HG03060 (cell line): ENCODE data around the gene SGSH.
"Not testable (repeated sequence)": the region's sequence is repeated elsewhere in the genome, so short reads cannot be mapped to it uniquely, and the experiment has no call there.

Experiments
- ATAC-seq: cut with Tn5 transposase; IDR thresholded peaks from one replicate; pipeline ENCODE4 v1.9.1; 2021; ENCODE audit warnings: low read depth, moderate number of reproducible peaks; ENCODE audit not compliant: unreplicated experiment

The SGSH gene

DNA sequence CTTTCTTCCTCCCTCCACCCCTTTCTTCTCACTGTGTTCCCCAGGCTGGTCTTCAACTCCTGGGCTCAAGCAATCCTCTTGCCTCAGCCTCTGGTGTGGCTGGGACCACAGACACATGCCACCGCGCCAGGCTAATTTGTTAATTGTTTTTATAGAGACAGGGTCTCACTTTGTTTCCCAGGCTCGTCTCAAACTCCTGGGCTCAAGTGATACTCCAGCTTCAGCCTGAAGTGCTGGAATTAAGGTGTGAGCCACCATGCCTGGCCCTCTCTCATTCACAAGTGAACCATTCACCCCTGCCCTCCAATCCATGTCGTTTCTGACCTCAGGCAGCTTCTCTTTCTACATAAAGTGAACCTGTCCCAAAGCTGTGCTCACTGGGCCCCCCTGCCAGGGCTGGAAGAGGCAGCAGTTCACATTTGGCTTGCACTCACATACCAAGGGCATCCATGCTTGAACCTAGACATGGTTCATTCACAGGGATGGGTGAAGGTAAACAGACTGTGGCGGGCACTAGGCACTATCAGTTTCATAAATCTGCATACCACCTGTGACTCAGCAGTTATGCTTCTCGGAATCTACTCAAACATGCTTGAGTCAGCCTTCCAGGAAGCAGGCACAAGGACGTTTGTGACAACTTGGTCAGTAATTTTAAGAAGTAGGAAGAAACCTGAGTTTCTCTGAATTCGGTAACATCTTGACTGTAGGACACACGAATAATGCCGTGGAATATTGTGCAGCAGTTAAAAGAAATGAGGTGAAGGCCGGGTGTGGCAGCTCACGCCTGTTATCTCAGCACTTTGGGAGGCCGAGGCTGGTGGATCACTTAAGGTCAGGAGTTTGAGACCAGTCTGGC lies 34.5 kb upstream of the SGSH start:
- peak; percentile 51 for ATAC-seq

- no peak for ATAC-seq
Measured at GRCh38 chr17:80253631-80254395, 33.7 kb upstream of the SGSH start.

DNA sequence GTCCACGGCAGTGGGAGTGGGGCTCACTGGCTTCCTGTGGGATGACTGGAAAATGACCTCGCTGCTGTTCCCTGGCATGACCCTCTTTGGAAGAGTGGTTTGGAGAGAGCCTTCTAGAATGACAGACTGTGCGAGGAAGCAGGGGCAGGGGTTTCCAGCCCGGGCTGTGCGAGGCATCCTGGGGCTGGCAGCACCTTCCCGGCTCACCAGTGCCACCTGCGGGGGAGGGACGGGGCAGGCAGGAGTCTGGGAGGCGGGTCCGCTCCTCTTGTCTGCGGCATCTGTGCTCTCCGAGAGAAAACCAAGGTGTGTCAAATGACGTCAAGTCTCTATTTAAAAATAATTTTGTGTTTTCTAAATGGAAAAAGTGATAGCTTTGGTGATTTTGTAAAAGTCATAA lies 32.7 kb upstream of the SGSH start:
- ATAC-seq = no peak

GRCh38 chr17:80251966-80252365 lies 31.8 kb upstream of the SGSH start:
- ATAC-seq = no peak

- no peak for ATAC-seq
Measured at GRCh38 chr17:80248894-80249710, 29.0 kb upstream of the SGSH start.

- ATAC-seq = no peak
Measured at GRCh38 chr17:80248001-80248893, 28.1 kb upstream of the SGSH start.

GRCh38 chr17:80247561-80247960 lies 27.4 kb upstream of the SGSH start:
- ATAC-seq = no peak

DNA sequence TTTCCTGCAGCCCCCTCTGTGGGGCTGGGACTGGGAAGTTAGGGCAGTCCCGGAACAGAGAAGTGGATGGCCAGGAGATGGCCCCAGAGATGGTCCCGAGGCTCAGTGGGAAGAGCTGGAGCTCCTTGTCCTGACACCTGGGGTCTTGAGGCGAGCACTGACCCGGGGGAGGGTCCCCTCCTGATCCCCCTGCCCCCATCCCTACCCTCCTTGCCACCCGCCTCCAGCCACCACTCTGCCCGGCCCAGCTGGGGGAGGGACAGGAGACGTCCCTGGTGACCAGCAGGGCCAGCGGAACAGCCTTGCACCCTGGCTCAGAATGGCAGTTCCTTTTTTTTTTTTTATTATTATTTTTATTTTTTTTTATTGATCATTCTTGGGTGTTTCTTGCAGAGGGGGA lies 26.6 kb upstream of the SGSH start:
- ATAC-seq = no peak

DNA sequence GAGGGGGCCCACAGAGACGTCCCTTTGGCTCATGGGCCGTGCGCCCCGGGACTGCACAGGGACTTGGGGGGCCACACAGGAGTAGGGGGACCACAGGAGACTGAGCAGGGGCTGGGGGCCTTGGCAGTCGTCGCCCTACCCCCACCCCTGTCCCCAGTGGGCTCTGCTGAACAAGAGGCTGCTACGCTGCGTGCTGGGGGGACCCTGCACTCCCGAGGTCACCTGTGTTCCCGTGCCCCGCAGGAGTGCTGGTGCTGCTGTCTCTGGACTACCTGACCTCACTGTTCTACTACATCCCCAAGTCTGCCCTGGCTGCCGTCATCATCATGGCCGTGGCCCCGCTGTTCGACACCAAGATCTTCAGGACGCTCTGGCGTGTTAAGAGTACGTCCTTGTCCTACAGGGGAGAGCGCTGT lies 26.1 kb upstream of the SGSH start:
- ATAC-seq = no peak

DNA sequence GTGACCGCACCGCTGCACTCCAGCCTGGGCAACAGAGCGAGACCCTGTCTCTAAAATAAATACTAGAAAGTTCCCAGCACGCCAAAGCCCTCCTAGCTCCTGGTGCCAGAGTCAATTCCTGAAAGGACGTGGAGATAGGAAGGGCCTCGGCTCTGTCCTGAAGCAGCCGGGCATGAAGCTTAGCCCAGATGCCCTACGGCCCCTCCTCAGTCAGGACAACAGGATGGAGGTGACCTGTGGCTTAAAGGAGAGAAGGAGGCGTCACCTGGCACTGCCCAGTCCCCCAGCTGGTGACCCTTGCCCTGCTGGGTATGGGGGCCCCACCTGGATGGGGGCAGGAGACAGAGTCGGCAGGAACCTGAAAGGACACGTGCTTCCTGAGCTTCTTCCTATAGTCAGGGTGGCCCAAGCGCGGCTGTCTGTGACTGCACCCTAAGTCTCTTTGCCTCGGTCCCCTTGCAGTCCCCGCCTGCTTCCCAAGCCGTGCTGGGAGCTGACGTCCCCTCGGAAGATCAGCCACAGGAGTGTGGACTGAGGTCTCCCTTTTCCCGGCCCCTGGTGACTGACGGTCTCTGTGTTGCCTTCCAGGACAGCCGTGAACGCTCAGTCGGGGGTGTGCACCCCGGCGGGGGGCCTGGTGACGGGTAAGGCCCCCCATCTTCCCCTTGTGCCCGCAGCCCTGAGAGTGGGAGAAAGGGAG lies 25.6 kb upstream of the SGSH start:
- no peak for ATAC-seq

DNA sequence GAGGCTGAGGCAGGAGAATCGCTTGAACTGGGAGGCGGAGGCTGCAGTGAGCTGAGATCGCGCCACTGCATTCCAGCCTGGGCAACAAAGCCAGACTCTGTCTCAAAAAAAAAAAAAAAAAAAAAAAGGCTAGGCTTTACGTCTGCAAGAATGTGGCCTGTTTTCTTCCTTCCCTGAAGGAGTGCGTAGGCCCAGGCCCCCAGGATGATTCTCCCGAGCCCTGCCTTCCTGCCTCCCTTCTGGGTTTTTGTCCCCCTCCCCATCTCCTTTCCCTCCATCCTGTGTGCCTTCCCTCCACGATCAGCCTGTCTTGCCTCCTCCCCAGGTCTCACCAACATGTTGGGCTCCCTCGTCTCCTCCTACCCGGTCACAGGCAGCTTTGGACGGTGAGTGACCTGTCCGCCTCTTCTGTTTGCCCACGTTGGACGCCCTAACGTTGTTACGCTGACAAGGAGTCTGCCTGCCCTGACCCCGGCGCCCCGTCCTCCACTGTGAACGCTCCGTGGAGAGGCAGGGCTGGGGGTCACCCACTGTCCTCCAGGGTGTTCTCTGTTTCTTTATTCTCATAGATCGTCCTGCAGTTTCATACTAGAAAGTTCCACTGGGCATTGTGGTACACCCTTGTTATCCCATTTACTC lies 24.9 kb upstream of the SGSH start:
- no peak for ATAC-seq

DNA sequence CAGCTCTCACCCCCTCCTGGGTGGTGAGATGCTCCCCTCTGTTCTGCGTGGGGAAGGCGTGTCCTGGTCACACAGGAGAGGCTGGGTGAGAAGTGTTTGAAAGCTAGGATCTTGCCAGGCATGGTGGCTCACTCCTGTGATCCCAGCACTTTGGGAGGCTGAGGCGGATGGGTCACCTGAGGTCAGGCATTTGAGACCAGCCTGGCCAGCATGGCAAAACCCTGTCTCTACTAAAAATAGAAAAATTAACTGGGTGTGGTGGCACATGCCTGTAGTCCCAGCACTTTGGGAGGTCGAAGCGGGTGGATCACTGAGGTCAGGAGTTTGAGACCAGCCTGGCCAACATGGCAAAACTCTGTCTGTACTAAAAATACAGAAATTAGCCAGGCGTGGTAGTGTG lies 24.3 kb upstream of the SGSH start:
- ATAC-seq = not testable (repeated sequence)

DNA sequence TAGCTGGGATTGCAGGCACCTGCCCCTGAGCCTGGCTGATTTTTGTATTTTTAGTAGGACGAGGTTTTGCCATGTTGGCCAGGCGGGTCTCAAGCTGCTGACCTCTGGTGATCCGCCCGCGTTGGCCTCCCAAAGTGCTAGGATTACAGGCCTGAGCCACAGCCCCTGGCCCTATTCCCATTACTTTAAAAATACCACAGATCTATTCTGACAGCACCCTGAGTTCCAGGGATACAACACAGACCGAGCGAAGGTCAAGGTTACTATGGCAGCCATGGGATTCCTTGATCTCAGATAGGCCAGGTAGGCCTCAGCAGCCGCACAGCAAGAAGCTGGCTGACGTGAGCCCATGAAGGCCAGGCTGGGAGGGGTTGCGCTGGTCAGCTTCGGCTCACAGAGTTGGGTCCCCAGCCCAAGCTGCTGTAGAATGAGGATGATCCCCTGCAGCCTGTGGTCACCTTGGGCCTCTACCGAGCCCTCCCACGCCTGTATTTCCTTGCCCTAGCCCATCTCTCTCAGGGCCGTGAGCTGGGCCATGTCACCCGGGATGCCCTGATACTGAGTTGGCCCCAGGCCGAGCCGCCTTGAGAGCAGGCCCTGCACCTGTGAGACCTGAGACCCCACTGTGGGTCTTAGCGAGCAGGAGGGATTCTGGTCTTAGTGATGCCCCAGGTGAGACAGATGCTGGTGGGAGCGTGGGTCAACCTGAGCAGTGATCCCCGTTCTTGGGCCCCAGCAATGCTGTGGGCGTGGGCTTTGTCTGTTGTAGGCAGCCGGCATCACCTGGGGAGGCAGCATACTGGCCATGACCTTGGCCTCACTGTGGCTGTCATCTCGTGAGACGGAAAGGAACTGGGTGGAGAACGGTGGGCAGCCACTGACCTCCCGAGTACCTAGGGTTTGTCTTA lies 23.6 kb upstream of the SGSH start:
- no peak for ATAC-seq

- no peak for ATAC-seq
Measured at GRCh38 chr17:80242505-80242904, 22.4 kb upstream of the SGSH start.

GRCh38 chr17:80237386-80237785 lies 17.3 kb upstream of the SGSH start:
- no peak for ATAC-seq

- ATAC-seq = no peak
Measured at GRCh38 chr17:80236911-80237310, 16.8 kb upstream of the SGSH start.

GRCh38 chr17:80233202-80233601 lies 13.1 kb upstream of the SGSH start:
- no peak for ATAC-seq

GRCh38 chr17:80232438-80232837 lies 12.3 kb upstream of the SGSH start:
- no peak for ATAC-seq
